Measurements from ENCODE around the gene GTF2A1. TPM values are rescaled to one million over a fixed set of nuclear protein-coding genes. Genes with fewer than 3 reads are reported as not detected.

GTF2A1 gene
- total RNA-seq, result 36.6 and 41.4 TPM in 2 replicates

DNA sequence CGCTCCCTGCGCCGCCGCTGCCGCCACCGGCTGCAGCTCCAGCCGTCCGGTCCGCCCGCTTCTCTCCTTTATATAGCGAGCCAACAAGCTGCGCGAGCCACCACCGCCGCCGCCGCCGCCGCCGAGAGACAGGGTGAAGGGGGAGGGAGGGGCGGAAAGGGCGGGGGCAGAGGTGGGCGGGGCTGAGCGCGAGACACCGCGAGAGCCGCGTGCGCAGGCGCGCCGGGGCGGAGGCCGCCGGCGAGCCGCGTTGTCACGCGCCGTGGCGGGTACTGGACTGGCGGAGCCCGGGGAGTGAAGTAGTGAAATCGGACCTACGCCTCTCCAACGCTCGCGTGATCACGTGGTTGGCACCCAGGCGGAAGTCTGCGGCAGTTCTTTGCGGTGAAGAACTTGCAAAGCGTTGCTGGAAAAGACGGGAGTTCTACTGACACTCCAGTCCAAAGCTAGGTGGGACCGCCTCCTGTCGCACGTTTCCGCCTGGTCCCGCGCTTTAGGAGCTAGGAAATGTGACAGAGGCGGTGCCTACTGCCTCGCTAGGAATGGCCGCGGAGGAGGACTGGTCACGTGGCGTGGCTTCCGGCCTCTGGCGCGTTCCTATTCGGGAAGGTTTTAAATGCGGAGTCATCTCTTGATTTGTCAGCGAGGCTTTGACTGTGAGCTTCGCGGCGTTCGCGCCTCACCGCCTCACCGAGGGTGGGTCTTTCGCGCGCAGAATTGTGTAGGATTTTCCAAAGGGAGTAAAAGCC lies at the start of gene GTF2A1:
Gene GTF2A1 (minus strand): TSS at position 130 of the 749 bp plus-strand sequence. CDS start 441 bp downstream, outside the sequence.

Other genes starting within 250 kb of the GTF2A1 start
- 0.44 and 0.66 TPM in 2 replicates for gene STON2, start 179.4 kb upstream of the GTF2A1 start, total RNA-seq